GM12872 (cell line): Measurements from ENCODE around the gene JAKMIP3.

Experiments
- TF ChIP-seq, protein P1 (sequence below): IDR thresholded peaks from 3 replicates; pipeline ENCODE4 v1.5.1; 2011; ENCODE audit warnings: low read depth, mild to moderate bottlenecking, low read length, moderate library complexity; ENCODE audit not compliant: insufficient read depth

JAKMIP3 gene

GRCh38 chr10:132044803-132045202 lies 20.9 kb upstream of the JAKMIP3 start:
- TF ChIP-seq, protein P1, sequence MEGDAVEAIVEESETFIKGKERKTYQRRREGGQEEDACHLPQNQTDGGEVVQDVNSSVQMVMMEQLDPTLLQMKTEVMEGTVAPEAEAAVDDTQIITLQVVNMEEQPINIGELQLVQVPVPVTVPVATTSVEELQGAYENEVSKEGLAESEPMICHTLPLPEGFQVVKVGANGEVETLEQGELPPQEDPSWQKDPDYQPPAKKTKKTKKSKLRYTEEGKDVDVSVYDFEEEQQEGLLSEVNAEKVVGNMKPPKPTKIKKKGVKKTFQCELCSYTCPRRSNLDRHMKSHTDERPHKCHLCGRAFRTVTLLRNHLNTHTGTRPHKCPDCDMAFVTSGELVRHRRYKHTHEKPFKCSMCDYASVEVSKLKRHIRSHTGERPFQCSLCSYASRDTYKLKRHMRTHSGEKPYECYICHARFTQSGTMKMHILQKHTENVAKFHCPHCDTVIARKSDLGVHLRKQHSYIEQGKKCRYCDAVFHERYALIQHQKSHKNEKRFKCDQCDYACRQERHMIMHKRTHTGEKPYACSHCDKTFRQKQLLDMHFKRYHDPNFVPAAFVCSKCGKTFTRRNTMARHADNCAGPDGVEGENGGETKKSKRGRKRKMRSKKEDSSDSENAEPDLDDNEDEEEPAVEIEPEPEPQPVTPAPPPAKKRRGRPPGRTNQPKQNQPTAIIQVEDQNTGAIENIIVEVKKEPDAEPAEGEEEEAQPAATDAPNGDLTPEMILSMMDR = no peak

DNA sequence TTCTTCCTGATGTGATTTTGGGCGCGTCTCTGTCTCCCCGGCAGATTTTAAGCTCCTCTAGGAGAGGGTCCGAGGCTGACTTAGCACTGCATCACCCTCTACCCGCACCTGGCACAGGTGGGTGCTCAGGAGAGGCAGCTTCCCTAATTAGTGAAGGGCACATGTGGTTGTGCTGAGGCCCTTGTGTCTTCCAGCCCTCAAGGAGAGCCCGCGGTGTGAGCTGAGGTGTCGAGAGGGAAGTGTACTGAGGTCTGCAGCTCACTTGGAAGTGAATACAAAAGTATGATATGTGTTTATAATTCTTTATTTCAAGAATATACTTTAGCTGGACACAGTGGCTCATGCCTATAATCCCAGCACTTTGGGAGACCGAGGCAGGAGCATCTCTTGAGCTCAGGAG lies 20.4 kb upstream of the JAKMIP3 start:
- TF ChIP-seq, protein P1 = no peak

- TF ChIP-seq, protein P1 = no peak
These were observed 18.0 kb upstream of the JAKMIP3 start for GRCh38 chr10:132047575-132048293.

DNA sequence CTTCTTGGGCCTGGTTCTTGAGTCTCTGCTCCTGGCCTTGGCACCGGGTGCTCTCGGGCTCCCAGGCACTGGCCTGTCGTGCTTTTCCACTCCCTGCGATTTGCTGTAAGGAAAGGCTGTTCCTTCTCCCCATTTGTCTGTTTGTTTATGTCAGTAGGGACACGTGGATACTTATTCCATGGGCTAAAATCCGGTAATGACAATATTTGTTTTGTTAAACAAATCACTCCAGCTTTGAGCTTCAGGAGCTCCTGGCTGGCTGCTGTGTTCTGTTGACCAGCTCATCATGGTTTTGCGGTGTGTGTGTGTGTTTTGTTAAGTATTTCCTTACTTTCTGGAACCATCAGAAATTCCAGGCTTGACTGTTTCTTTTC lies 17.5 kb upstream of the JAKMIP3 start:
- TF ChIP-seq, protein P1 = no peak

- TF ChIP-seq, protein P1 = no peak
These were observed 15.6 kb upstream of the JAKMIP3 start for GRCh38 chr10:132050191-132050590.

GRCh38 chr10:132052124-132052523 lies 13.6 kb upstream of the JAKMIP3 start:
- TF ChIP-seq, protein P1 = no peak

- TF ChIP-seq, protein P1 = no peak
These were observed 11.2 kb upstream of the JAKMIP3 start for GRCh38 chr10:132054564-132054963.
